Femur (tissue), 1 donor: ENCODE results near the gene ZFHX3.

Experiments used
- DNase-seq: peaks from one replicate; pipeline ENCODE4 v3.0.0-alpha.2; 2017

The ZFHX3 gene

DNA sequence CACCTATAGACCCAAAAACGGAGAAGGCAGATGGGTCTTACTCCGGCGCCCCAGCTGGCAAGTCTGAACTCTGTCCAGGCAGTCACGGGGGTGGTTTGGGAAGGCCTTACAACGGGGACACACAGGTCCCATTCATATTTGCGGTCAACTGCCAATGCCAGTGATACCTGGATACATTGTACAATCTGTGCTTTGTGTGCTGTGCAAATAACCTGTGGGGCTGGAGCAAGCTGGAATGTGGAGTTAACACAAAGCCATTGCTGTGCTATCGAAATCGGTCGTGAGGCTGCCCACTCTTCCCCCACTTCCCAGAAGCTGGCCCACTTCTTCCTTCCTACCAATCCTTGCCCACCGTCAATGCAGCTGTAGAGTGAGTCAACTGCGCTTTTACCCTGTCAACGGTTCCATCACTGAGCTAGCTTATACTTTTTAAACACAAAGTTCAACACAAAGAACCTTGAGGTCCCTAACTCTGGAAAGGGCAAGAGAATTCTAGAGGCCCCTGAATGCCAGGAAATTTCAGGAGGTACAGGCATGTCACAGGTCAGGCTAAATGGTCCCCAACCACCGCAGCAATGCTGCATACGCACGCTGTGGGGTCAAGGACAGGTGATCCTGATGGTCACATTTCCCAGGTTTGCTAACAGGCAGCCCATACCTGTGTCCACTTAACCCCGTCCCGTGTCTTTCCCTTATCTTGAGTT, 122.8 kb downstream of the ZFHX3 start:
- DNase-seq, result no peak

DNA sequence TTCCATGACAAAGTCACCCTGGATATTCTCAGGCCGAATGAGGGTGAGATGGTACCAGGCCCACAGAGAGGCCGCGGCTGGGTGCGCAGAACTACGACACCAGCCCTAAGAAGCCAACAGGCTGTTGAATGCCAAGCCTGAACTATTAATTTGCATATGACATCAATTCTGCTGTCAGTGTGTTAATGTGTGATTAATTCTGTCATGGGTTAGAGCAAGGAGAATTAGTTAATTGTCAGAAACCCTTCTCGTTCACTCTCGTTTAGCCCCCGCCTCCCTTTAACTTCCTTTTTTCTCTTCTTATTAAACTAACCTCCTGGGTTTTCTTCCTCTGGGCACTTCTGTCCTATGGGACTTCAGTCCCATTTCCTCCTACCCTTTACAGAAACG, 123.4 kb downstream of the ZFHX3 start:
- no peak for DNase-seq

DNA sequence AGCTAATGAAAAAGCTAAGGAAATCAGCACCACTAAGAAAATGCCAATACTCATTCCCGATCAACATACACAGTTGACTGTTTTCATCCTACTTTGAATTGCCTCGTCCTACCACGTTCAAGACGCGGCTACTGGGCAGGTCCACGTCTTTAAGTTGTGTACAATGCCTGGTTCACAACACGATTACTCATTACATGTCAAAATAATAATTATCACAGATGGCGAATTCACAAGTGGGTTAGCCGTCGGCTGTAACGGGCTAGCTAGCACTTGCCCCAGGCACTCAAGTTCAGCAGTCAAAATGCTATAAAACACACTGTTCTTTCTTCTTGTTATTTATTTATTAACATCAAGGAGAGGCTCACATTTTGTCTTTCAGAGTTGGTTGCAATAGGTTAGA, 124.2 kb downstream of the ZFHX3 start:
- DNase-seq, result no peak

DNA sequence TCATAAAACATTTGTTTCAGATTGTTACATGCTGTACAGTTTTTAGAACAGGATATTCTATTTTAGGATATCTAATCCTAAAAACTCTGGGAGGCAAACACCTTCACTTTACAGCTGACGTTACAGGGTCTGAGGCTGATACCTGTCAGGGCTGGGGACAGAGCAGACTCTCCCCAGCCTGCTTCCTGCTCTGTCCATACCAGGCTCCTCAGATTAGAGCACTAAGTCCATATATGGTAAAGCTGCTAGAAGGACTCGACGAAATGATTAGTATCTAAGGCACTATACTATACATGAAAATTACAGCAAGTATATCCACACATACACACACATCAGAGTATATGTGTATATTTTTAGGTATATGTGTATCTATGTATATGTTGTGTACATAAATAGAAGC, 125.2 kb downstream of the ZFHX3 start:
- DNase-seq, result no peak

DNA sequence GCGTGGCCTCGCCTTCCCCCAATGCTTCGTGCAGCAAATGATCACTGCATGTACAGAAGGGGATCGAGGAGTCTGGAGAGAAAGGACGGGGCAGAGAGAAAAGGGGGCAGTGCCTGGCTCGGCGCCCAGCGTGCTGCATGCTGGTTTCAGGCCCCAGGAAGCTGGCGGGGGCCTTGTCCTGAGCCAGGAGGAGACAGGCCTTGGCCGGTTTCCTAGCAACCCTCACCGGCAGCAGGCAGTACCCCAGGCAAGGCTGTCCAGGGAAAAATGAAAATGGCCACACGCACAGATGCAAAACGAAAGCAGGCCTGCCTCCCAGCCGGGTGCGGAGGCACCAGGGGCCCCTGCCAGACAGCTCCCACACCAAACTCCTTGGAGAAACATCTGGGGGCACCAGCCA, 126.3 kb downstream of the ZFHX3 start:
- DNase-seq, result peak; percentile 67

DNA sequence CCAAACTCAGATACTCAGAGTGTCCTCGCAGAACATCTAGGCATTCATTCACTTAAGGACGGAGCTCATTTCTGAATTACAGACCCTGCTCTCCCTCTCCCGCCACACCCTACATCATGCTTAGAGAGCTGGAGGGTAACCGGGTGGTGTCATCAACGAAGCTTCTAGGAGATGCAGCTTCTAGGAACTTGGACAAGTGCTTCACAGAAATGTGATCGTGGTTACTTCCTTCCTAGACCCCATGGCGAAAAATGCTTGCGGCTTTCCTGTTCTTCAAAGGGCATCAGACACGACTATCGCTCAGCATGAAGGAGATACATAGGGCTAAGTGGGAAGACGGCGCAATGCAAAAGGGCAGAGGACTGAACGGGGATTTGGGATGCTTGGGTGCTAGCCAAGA, 126.8 kb downstream of the ZFHX3 start:
- no peak for DNase-seq

DNA sequence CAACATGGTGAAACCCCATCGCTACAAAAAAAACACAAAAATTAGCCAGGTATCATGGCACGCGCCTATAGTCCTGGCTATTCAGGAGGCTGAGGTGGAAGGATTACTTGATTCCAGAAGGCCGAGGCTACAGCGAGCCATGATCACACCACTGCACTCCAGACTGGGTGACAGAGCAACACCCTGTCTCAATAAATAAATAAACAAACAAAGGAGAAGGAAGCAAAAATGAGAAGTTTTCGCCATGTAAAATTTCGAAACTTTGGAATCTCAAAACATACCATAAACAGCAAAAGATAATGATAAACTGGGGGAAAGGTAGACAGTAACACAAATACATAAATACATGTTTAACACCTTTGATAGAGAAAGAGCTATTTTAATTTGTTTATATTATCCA, 130.9 kb downstream of the ZFHX3 start:
- DNase-seq, result no peak

DNA sequence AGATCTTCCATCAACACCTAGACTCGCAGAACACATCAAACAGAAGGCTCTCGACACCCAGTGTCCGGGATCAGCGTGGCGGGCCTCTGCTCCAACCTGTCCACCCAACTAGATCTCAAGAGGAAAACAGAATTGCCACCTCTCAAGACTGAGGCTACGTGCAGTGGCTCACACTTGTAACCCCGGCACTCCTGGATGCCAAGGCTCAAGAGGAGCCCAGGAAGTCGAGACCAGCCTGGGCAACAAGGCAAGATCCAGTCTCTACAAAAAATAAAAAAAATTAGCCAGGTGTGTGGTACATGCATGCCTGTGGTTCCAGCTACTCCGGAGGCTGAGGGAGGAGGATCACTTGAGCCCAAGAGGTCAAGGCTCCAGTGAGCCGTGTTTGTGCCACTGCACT, 132.6 kb downstream of the ZFHX3 start:
- DNase-seq, result no peak

DNA sequence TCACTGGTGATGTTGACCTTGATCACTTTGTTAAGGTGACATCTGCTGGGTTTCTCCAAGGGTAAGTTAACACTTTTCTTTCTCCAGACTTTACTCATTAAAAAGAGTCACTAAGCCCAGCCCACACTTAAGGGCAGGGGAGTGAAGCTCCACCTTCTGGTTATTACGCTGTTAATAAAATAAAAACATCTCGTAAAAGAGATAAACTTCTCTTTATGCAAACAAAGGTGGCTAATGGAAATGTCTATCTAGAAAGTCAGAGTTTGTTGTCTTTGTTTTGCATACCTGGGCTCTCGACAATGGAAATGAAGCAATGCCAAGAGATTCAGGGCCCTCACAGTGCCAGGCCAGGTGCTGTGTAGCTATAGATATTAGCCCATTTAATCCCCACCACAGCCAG, 134.4 kb downstream of the ZFHX3 start:
- no peak for DNase-seq

DNA sequence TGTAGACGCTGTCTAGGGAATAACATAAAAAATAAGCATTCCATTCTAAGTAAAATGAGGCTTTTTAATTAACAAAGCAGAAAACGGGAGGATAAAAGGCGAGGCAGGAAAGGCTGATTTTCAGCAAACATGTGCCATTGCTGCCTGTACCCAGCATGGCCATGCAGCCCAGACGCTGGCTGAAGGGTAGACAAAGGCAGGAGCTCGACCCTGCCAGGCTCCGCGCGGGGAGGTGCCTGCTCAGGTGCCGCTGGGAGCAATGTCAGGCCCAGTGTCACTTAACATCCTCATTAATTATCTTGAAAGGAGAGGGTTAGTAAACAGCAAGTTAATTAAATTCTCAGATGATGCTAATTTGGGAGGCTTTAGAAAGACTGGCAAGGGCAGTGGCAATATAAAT, 136.0 kb downstream of the ZFHX3 start:
- no peak for DNase-seq

DNA sequence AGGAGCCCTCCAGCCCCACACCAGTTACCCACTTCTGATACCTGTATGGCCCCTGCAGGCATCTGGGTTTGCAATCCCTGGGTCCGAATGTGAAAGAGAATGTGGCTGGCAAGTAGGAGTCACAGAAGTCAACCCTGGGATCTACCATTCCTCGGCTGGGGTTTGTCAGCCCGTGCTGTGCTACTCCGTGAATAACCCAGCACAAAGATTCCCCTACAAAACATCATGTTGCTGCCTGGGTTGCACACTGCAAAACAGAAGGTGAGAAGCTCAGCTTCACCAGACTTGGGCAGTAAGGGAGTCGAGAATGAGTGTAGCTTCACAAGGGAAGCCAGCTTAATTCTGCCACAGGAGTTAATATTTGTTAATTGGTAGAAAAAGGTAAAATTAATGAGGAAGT, 137.1 kb downstream of the ZFHX3 start:
- no peak for DNase-seq

DNA sequence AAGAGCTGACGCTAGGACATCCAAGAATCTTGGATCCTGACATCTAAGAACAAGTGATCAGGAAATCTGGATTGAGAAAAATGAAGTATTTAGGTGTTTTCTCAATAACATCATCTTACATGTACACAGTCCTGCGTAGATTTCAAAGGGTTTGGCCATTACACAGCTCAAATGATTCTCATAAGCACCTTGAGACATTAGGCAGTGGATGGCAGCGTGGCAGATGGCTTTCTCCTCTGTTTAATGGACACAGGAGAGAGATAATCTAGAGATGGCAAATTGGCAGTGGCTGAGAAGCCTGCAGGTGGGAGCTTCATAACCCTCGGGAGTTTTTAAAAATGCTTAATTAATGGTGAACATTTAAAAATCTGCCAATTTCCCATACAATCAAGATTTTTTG, 137.5 kb downstream of the ZFHX3 start:
- DNase-seq, result no peak

DNA sequence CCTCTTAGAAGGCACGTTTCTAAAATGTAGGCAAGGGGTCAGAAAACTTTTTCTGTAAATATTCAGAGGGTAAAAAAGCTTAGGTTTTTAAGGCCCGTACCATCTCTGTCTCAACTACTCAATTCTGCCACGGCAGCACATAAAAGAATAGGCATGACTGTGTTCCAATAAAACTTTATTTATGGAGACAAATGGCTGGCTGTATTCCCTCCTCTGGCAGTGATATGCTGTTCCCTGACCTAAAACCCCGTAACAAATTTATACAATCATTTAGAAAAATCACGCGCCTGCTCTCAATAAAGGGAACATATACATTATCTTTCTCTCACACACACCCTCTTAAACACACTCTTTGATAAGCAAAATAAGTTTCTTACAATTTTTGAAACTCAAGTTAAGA, 138.7 kb downstream of the ZFHX3 start:
- no peak for DNase-seq

DNA sequence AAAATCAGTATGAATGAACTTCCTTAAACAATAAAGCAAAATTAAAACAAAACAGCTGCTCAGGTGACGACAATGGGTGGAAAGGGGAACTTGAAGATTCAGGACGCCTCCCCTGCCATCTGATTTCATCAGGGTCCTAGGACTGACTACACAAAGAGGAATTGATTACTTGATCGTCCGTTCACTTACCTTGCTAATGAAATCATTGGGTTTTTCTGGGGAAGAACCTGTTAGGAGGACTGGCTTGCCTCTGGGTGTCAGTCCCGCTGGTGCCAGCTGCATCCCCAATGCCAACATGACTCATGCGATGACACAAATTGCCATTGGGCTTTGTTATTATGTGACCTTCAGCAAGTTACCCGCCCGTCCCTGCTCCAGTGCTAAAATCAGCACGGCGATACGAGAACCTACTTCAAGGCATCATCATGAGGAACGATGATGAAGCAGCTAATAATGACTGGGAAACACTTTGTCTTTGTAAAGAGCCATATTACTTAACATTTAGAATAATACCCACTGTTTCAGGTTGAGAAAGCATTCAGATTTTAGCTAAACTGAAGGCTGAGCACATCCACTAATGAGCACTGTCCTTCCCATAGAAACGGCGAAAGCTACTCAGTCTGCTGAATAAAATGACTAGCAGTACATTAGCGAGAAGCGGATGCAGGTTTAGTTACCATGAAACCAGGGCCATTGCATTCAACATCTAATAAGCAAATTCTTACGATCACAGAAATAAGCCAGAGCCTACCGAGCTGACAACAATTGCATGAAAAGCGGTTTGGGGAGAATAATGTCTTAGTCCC, 139.4 kb downstream of the ZFHX3 start:
- DNase-seq, result no peak

DNA sequence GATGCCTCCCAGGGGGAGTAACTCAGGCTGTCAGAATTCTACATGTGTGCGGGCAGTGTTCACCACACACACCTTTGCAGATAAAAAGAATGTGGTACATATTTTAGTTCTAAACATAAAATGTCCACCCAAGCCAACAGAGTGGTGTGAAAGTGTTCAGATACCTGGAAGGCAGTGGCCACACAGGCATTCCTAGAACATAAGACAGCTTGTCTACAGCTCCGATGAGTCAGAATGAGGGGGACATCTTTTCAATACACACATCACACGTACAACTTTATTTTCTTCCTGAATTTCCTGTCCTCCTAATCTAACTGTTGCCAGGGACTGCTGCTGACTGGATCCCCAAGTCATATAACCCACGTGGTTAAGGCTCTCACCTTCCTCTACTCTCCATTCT, 142.3 kb downstream of the ZFHX3 start:
- no peak for DNase-seq

DNA sequence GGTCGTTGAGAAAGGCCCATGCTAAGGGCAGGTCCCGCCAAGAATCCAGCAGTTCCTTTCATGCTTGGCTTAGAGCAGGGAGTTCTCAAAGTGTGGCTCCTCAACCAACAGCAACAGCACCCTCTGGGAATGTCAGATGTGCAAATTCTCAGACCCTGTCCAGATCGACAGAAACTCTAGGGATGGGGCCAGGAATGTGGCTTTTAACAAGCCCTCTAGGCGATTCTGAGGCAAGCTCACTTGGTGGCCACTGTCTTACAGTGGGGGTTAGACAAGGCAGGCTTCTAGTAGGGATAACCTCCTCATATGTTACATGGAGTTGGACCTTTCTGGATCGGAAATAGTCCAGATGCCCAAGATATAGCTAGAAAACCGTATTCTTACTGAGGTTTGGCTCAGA, 144.8 kb downstream of the ZFHX3 start:
- DNase-seq, result no peak

DNA sequence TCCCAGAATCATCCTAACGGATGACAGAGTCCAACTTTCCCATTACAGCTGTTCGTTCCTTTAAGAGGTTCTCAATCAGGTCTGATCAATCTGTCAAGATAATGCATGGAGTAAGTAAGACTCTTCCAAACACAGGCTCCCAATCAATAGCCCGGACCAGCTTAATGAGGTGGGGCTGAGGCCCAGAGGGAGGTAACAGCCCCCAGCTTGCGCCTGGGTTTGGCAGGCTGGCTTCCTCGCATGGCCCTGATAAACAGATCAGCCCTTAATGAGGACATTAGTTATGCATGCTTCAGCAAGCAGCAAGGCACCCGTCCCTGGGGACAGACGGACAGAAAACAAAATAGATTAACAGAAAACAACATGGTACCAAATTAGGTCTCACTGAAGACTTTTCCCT, 145.7 kb downstream of the ZFHX3 start:
- no peak for DNase-seq

DNA sequence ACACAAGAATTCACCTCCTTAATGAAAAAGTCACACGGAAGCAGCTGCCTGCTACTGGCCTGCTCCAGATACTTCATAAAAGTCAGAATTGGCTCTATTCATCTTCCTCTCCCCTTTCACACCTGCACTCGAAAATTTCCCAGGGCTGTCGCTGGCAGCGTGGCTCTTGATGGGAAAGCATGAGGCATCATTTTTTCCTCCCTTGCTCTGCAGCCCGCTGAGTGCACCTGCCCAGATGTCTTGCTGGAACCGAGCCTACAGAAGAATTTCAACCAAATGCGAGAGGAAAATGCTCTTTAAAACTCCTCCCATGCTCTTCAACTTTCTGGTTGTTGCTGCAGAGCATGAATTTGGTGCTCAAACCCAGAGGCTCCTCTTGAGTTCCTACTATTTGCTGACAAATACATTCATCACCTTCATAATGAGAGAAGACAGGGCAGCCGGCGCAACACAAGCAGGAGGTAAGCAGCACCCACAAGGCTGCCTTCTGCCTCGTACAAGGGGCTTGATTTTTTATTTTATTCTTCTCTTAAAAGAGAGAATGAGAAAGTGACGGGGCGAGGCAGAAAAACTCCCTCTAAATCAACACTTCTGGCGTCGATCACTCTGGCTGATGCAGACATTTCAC, 146.8 kb downstream of the ZFHX3 start:
- no peak for DNase-seq

DNA sequence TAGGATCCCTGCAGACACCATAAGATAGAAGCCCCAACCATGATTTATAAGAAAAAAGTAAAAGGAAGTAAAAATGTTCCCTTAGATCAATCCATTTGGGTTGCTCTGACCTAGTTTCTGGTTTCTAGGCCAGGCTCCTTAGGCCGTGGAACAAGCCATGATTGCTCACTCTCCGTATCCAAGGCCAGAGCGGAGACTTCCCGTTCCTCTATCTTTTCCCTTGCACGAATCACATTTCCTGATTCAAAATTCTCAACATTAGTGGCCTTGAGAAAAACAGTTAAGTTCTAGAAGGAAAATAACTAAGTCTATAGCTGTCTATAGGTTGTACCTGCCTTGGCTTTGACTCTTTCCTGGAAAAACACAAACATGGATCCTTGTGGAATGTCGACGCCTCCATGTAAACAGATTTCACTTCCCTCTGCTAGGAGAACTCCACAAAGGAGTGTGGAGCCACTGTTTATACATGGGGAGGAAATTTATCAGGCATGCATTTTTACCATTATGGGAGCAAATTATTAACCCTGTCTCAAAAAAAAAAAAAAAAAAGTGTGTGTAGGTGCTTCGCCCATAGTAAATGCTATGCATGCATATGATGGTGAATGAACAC, 149.6 kb downstream of the ZFHX3 start:
- DNase-seq, result no peak

DNA sequence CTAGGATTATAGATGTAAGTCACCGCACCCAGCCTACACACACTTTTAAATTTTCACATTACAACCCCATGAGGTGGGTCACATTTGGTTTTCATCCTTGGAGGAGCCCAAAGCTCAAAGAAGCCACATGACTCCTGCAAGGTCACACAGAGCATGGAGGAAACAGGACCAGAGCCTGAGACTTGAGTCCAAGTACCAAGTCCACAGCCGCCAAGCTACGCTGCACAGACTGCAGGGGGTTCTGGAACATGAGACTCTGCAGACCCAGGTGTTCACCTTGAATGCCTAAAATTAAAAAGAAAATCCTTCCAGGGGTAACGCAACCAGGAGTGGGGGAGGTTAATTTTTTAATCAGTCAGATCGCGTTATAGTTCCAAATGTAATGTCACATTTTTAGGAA, 150.2 kb downstream of the ZFHX3 start:
- DNase-seq, result no peak

DNA sequence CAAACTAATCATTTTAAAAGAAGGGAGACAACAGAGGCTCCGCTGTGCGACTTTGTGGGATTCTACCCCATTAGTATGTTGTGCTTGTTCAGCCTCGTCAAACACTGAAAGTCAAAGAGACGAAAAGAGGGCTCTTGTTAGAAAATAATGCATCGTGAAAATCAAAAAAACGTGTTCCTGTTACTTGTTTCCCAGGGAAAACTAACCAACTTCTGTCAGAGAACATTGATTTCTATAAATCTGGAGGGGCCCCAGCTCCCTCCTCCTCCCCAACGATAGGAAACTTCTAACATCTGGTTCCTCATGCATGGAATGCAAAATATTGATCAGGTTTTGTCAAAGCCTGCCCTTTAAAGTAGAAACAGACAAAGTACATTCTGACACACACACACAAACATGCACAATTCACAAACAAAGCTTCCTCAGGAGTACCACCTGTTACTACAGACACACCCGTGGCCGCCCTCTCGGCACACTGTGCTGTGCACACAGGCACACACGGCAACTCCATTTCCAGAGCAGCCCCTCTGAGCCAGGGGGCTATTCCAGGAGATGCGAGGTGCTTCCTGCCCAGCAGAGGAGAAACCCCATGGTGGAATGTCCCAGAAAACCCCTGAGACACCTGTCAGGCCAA, 151.3 kb downstream of the ZFHX3 start:
- DNase-seq, result no peak

DNA sequence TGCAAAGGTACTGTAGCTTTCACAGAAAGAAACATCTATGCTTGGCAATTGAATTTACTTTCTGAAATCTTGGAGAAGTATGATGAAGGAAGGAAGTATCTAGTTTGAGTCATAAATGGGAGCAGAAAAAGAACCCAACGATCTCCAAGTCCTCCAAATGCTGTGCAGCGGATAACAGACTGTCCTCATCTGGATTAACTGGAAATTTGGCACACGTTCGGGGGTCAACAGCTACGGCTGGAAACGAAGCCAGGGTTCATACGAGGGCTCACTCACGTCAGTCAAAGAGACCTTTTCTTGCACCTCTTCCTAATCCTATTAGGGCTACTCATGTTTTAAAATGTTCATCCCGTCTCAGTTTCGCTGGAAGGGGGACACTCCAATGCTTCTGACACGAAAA, 152.0 kb downstream of the ZFHX3 start:
- DNase-seq, result no peak
